ENCODE data around the gene TNIP1.

GRCh38 chr5:151107084-151107483, 26.2 kb upstream of the TNIP1 start:
- TF ChIP-seq, protein P1, sequence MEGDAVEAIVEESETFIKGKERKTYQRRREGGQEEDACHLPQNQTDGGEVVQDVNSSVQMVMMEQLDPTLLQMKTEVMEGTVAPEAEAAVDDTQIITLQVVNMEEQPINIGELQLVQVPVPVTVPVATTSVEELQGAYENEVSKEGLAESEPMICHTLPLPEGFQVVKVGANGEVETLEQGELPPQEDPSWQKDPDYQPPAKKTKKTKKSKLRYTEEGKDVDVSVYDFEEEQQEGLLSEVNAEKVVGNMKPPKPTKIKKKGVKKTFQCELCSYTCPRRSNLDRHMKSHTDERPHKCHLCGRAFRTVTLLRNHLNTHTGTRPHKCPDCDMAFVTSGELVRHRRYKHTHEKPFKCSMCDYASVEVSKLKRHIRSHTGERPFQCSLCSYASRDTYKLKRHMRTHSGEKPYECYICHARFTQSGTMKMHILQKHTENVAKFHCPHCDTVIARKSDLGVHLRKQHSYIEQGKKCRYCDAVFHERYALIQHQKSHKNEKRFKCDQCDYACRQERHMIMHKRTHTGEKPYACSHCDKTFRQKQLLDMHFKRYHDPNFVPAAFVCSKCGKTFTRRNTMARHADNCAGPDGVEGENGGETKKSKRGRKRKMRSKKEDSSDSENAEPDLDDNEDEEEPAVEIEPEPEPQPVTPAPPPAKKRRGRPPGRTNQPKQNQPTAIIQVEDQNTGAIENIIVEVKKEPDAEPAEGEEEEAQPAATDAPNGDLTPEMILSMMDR (IDR thresholded peaks at IDR 0.05; ENCODE audit: borderline replicate concordance, extremely low read depth, low read length, poor library complexity, severe bottlenecking) = no peak
- no peak for TF ChIP-seq EZH2 (IDR thresholded peaks at IDR 0.05; ENCODE audit: borderline replicate concordance, low read depth, low read length, severe bottlenecking)

Data from DND-41 (cell line).